BJ (cell line): Measurements from ENCODE around the gene LYRM2. TPM values are rescaled to one million over a fixed set of nuclear protein-coding genes. Genes with fewer than 3 reads are reported as not detected.

Experiments used
- CTCF ChIA-PET: fragments of 350-600 bp; formaldehyde crosslinking; extraction: SDS; loops from one replicate; lab custom pipeline; 2021; ENCODE audit warnings: antibody characterized with exemption, inconsistent platforms; lab: Yijun Ruan, JAX
- POLR2A ChIA-PET: fragments of 300-600 bp; sonication (Branson Sonifier 250); formaldehyde crosslinking; extraction: SDS; loops from one replicate; lab custom pipeline; 2021; ENCODE audit warnings: antibody characterized with exemption; lab: Charles Lee
- DNase-seq: peaks from one replicate; pipeline ENCODE4 v3.0.0-alpha.2; 2011; ENCODE audit warnings: low read depth
- H3K27me3 ChIP-seq: 2 replicates; pipeline ENCODE4 v1.6.0; 2011; ENCODE audit warnings: low read length; ENCODE audit not compliant: control insufficient read depth, insufficient read depth
- H3K36me3 ChIP-seq: 2 replicates; pipeline ENCODE4 v1.5.1; 2011; ENCODE audit warnings: low read length; ENCODE audit not compliant: control insufficient read depth, insufficient read depth
- H3K4me3 ChIP-seq: 2 replicates; pipeline ENCODE4 v1.5.1; 2011; ENCODE audit warnings: low read depth, mild to moderate bottlenecking, control low read depth, low read length
- CTCF ChIP-seq: IDR thresholded peaks from 2 replicates; pipeline ENCODE4 v1.5.1; 2011; ENCODE audit warnings: low read depth, mild to moderate bottlenecking, control low read depth, inconsistent platforms, low read length, moderate library complexity; ENCODE audit not compliant: insufficient read depth
- polyA plus RNA-seq: library from polyadenylated mRNA; depleted of rRNA; stranded (reverse); fragments of >200 nt; gene quantifications from 2 replicates; pipeline ENCODE4 v1.2.3, GENCODE V29; 2011; rRNA removed

The LYRM2 gene
- polyA plus RNA-seq, 1 experiment: 15.3 TPM

- POLR2A ChIA-PET: no interaction called here
- no peaks in the 10 kb centered on the region for H3K36me3 ChIP-seq
- TF ChIP-seq CTCF: no peak
- no peak for DNase-seq
- H3K27me3 ChIP-seq: no peaks in the 10 kb centered on the region
- H3K4me3 ChIP-seq: no peak overlapping the region
- CTCF ChIA-PET: interaction anchor here (1.0 kb wide), 1 partner anchor 26 kb away, joined by 4 read pairs; no protein-coding TSS in a partner anchor
These were observed 112.6 kb downstream of the LYRM2 start for GRCh38 chr6:89525786-89526562.

GRCh38 chr6:89522778-89523177 is 115.8 kb downstream of the LYRM2 start:
- ChIA-PET POLR2A (no interaction called here), CTCF (no interaction called here)
- no peak overlapping the region for H3K4me3 ChIP-seq
- no peak for TF ChIP-seq CTCF
- H3K27me3 ChIP-seq: no peaks in the 10 kb centered on the region
- DNase-seq: no peak
- no peaks in the 10 kb centered on the region for H3K36me3 ChIP-seq

GRCh38 chr6:89520736-89521135 is 117.8 kb downstream of the LYRM2 start:
- ChIA-PET CTCF (no interaction called here), POLR2A (no interaction called here)
- no peaks in the 10 kb centered on the region for H3K27me3 ChIP-seq
- TF ChIP-seq CTCF: no peak
- no peak for DNase-seq
- H3K4me3 ChIP-seq: no peak overlapping the region
- no peaks in the 10 kb centered on the region for H3K36me3 ChIP-seq

- no peak for DNase-seq
- Histone ChIP-seq H3K27me3 (no peaks in the 10 kb centered on the region), H3K36me3 (no peaks in the 10 kb centered on the region), H3K4me3 (no peak overlapping the region)
- TF ChIP-seq CTCF: no peak
- CTCF ChIA-PET: interaction anchor here (1.3 kb wide), 1 partner anchor 11 kb away, joined by 3 read pairs; no protein-coding TSS in a partner anchor
- POLR2A ChIA-PET: no interaction called here
These were observed 120.0 kb downstream of the LYRM2 start for GRCh38 chr6:89518352-89519055.

Other genes starting within 250 kb of the LYRM2 start
- not detected in 2 replicates for gene RRAGD, start 226.5 kb downstream of the LYRM2 start, polyA plus RNA-seq
- gene ANKRD6, start 205.6 kb downstream of the LYRM2 start, polyA plus RNA-seq: 0.61 and 1.1 TPM in 2 replicates
- gene MDN1, start 181.0 kb upstream of the LYRM2 start, polyA plus RNA-seq: 3.3 and 6.0 TPM in 2 replicates
- gene CASP8AP2, start 191.1 kb upstream of the LYRM2 start, polyA plus RNA-seq: 2.7 and 5.7 TPM in 2 replicates